Stomach (tissue), 4 donors: ENCODE measurements around the gene SCAF8.

ENCODE experiments used
- EP300 ChIP-seq: sonication (generic); formaldehyde crosslinking; IDR thresholded peaks from one replicate; pipeline ENCODE4 v1.6.1; 2017; ENCODE audit warnings: antibody characterized with exemption
- POLR2A ChIP-seq, 4 donors: fragments of 450-650 bp; IDR thresholded peaks; one replicate each; pipeline ENCODE4 v1.6.1; 2016; ENCODE audit warnings: antibody characterized with exemption in 4 of 4, control low read depth in 2 of 4, mild to moderate bottlenecking in 1 of 4, moderate library complexity in 1 of 4
- POLR2AphosphoS5 ChIP-seq, 3 donors: sonication (generic); formaldehyde crosslinking; IDR thresholded peaks; one replicate each; pipeline ENCODE4 v1.6.1; 2016; ENCODE audit warnings: antibody characterized with exemption in 3 of 3
- TF ChIP-seq, protein P1 (sequence below), 7 experiments: fragments of 450-650 bp in 4 of 7; fragments of 200-600 bp in 3 of 7; sonication (generic) in 3 of 7; IDR thresholded peaks; one replicate each; pipeline ENCODE4 v1.5.1; 2016 to 2019; ENCODE audit warnings: antibody characterized with exemption in 7 of 7, control low read depth in 2 of 7, mild to moderate bottlenecking in 1 of 7

DNA sequence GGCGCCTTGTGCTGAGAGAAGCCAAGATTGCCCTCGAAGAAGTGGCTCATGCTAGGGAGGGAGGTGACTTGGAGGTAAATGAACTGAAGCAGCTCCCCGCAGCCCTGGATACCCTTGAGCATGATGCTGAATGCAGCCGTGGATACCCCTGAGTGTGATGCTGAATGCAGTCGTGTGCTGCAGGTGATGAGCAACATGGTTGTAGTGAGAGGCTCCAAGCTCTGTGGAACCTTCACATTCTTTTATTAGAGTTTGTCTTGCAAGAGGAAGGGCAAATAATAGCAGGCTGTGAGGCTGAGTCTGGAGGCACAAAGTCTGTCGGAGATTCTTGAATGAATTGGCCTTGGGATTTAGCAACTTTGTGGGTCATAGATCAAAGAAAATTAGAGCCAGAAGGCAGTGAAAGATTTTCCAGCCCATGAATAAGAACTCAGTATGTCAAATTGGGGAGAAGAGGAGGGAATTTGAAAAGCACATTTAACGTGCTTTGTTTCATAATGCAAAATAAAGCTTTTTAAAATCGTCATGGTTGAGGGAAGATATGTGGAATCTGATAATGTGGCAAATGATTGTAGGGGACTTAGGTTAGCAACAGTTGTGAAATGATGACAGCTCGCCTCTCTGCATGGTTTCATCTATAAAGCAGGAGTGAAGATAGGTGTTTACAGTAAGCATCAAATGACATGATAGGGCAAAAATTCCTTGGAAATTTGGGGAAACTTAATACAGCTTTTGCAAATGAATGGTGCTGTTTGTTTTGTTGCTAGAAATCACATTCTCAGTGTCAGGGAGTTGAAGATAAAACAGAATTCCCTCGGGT is 141.8 kb downstream of the SCAF8 start:
- TF ChIP-seq, protein P1, sequence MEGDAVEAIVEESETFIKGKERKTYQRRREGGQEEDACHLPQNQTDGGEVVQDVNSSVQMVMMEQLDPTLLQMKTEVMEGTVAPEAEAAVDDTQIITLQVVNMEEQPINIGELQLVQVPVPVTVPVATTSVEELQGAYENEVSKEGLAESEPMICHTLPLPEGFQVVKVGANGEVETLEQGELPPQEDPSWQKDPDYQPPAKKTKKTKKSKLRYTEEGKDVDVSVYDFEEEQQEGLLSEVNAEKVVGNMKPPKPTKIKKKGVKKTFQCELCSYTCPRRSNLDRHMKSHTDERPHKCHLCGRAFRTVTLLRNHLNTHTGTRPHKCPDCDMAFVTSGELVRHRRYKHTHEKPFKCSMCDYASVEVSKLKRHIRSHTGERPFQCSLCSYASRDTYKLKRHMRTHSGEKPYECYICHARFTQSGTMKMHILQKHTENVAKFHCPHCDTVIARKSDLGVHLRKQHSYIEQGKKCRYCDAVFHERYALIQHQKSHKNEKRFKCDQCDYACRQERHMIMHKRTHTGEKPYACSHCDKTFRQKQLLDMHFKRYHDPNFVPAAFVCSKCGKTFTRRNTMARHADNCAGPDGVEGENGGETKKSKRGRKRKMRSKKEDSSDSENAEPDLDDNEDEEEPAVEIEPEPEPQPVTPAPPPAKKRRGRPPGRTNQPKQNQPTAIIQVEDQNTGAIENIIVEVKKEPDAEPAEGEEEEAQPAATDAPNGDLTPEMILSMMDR (IDR thresholded peaks at IDR 0.05): no peak
- TF ChIP-seq EP300 (no peak), POLR2AphosphoS5 (IDR thresholded peaks at IDR 0.05) (no peak), POLR2A (IDR thresholded peaks at IDR 0.05) (no peak)
